Fibroblast of lung (primary cell): ENCODE data around the gene GDI1. TPM values are rescaled to one million over a fixed set of nuclear protein-coding genes. Genes with fewer than 3 reads are reported as not detected.

ENCODE experiments used
- DNase-seq, 2 donors: peaks; one replicate each; pipeline versions ENCODE4 v3.0.0 to v3.0.0-alpha.2; 2010; ENCODE audit warnings: low read depth in 2 of 2
- H2AFZ ChIP-seq: 2 replicates; pipeline ENCODE4 v1.5.1; 2012; ENCODE audit warnings: low read length, control low read depth, inconsistent platforms
- H3K27ac ChIP-seq: 2 replicates; pipeline ENCODE4 v1.5.1; 2011; ENCODE audit warnings: low read length, control low read depth; ENCODE audit not compliant: insufficient read depth
- H3K27me3 ChIP-seq: 2 replicates; pipeline ENCODE4 v1.5.1; 2011; ENCODE audit warnings: mild to moderate bottlenecking, low read length; ENCODE audit not compliant: control insufficient read depth, insufficient read depth
- H3K36me3 ChIP-seq: 2 replicates; pipeline ENCODE4 v1.5.1; 2011; ENCODE audit warnings: low read length; ENCODE audit not compliant: control insufficient read depth, insufficient read depth
- H3K4me1 ChIP-seq: 2 replicates; pipeline ENCODE4 v1.5.1; 2011; ENCODE audit warnings: low read length; ENCODE audit not compliant: control insufficient read depth, insufficient read depth; ENCODE audit errors: extremely low read depth
- H3K4me2 ChIP-seq: 2 replicates; pipeline ENCODE4 v1.5.1; 2011; ENCODE audit warnings: low read length, control low read depth; ENCODE audit not compliant: insufficient read depth; ENCODE audit errors: extremely low read depth
- H3K4me3 ChIP-seq, 4 experiments: fragments of 200-600 bp in 1 of 4; sonication (generic) in 1 of 4; replicated peaks in 1 of 4; 2 replicates each; pipeline ENCODE4 v1.5.1; 2011 to 2016; ENCODE audit warnings: low read length in 4 of 4, low read depth in 3 of 4, mild to moderate bottlenecking in 3 of 4, control low read depth in 2 of 4, inconsistent platforms in 1 of 4, mixed read lengths in 1 of 4; ENCODE audit not compliant: insufficient read depth in 1 of 4; ENCODE audit errors: control extremely low read depth in 1 of 4
- H3K79me2 ChIP-seq: 2 replicates; pipeline ENCODE4 v1.5.1; 2012; ENCODE audit warnings: mild to moderate bottlenecking, low read length, inconsistent platforms; ENCODE audit not compliant: control insufficient read depth, insufficient read depth
- H3K9ac ChIP-seq: 2 replicates; pipeline ENCODE4 v1.5.1; 2011; ENCODE audit warnings: mild to moderate bottlenecking, low read length, control low read depth; ENCODE audit not compliant: insufficient read depth
- H3K9me3 ChIP-seq: 2 replicates; pipeline ENCODE4 v1.5.1; 2012; ENCODE audit warnings: low read depth, low read length; ENCODE audit not compliant: control insufficient read depth, insufficient read depth
- H4K20me1 ChIP-seq: 2 replicates; pipeline ENCODE4 v1.5.1; 2011; ENCODE audit warnings: low read length; ENCODE audit not compliant: control insufficient read depth, insufficient read depth; ENCODE audit errors: extremely low read depth
- CTCF ChIP-seq, 2 donors: IDR thresholded peaks in 1 of 2; conservative IDR thresholded peaks in 1 of 2; 1 replicate in 1 of 2; 2 replicates in 1 of 2; pipeline ENCODE4 v1.5.1; 2011 to 2012; ENCODE audit warnings: low read length in 2 of 2, control low read depth in 1 of 2, inconsistent platforms in 1 of 2, low read depth in 1 of 2, mild to moderate bottlenecking in 1 of 2
- EZH2 ChIP-seq: IDR thresholded peaks from 2 replicates; pipeline ENCODE4 v1.5.1; 2012; ENCODE audit warnings: low read length, control low read depth, mild to moderate bottlenecking; ENCODE audit errors: missing control alignments
- polyA plus RNA-seq, 2 donors: library from polyadenylated mRNA; depleted of rRNA in 1 of 2; stranded (reverse) in 1 of 2; unstranded in 1 of 2; fragments of >200 nt; gene quantifications; 2 replicates each; pipeline ENCODE4 v1.2.1, GENCODE V29; 2011 to 2012; ENCODE audit warnings: missing spikeins in 1 of 2
- total RNA-seq: library from RNA; depleted of rRNA; stranded (reverse); fragments of >200 nt; gene quantifications from 2 replicates; pipeline ENCODE4 v1.2.1, GENCODE V29; 2014

GDI1 gene
- total and polyA plus RNA-seq, 2 donors (not counting 1 experiment from before 2014, with no cell fraction given), result 86.5 to 134 TPM

- no peak overlapping the region for H2AFZ ChIP-seq
- no peak overlapping the region for H3K4me3 ChIP-seq
- H3K9me3 ChIP-seq, result no peaks in the 10 kb centered on the region
- no peak overlapping the region for H3K4me2 ChIP-seq
- no peak overlapping the region for H3K27ac ChIP-seq
- no peak for DNase-seq
- no peaks in the 10 kb centered on the region for H3K79me2 ChIP-seq
- H4K20me1 ChIP-seq, result no peaks in the 10 kb centered on the region
- TF ChIP-seq CTCF (conservative IDR thresholded peaks at IDR 0.05 in 1 of 2, IDR thresholded peaks at IDR 0.05 in 1 of 2; ENCODE audit: low read depth in 1 of 2, low read length in 2 of 2) (no peak), EZH2 (no peak)
- no peaks in the 10 kb centered on the region for H3K4me1 ChIP-seq
- no peaks in the 10 kb centered on the region for H3K27me3 ChIP-seq
- H3K36me3 ChIP-seq, result no peaks in the 10 kb centered on the region
- no peak overlapping the region for H3K9ac ChIP-seq
Observed at GRCh38 chrX:154481195-154481594, 44.2 kb downstream of the GDI1 start.

- H3K27ac ChIP-seq, result no peak overlapping the region
- H2AFZ ChIP-seq, result no peak overlapping the region
- H3K36me3 ChIP-seq, result no peaks in the 10 kb centered on the region
- H3K9ac ChIP-seq, result no peak overlapping the region
- H3K9me3 ChIP-seq, result no peaks in the 10 kb centered on the region
- DNase-seq, result no peak
- H3K27me3 ChIP-seq, result no peaks in the 10 kb centered on the region
- H3K4me2 ChIP-seq, result no peak overlapping the region
- TF ChIP-seq CTCF (conservative IDR thresholded peaks at IDR 0.05 in 1 of 2, IDR thresholded peaks at IDR 0.05 in 1 of 2; ENCODE audit: low read depth in 1 of 2, low read length in 2 of 2) (no peak), EZH2 (no peak)
- H3K4me1 ChIP-seq, result no peaks in the 10 kb centered on the region
- H3K4me3 ChIP-seq, result no peak overlapping the region
- no peaks in the 10 kb centered on the region for H3K79me2 ChIP-seq
- H4K20me1 ChIP-seq, result no peaks in the 10 kb centered on the region
Observed at GRCh38 chrX:154481911-154482601, 45.1 kb downstream of the GDI1 start.

- no peak overlapping the region for H2AFZ ChIP-seq
Observed at GRCh38 chrX:154482786-154483185, 45.8 kb downstream of the GDI1 start.

More at GRCh38 chrX:154482786-154483185, 45.8 kb downstream of the GDI1 start:
- Histone ChIP-seq H3K27ac (no peak overlapping the region), H3K9ac (no peak overlapping the region), H3K79me2 (no peaks in the 10 kb centered on the region), H3K4me1 (no peaks in the 10 kb centered on the region), H3K27me3 (no peaks in the 10 kb centered on the region), H3K4me2 (no peak overlapping the region), H4K20me1 (no peaks in the 10 kb centered on the region), H3K9me3 (no peaks in the 10 kb centered on the region), H3K36me3 (no peaks in the 10 kb centered on the region), H3K4me3 (no peak overlapping the region)
- TF ChIP-seq EZH2, result no peak
- TF ChIP-seq CTCF (conservative IDR thresholded peaks at IDR 0.05 in 1 of 2, IDR thresholded peaks at IDR 0.05 in 1 of 2; ENCODE audit: low read depth in 1 of 2, low read length in 2 of 2), result no peak
- DNase-seq, result no peak
